Fibroblast of skin of right biceps (primary cell): Measurements from ENCODE around the gene STPG4.
"Not testable (repeated sequence)": the region's sequence is repeated elsewhere in the genome, so short reads cannot be mapped to it uniquely, and the experiment has no call there.

ENCODE experiments used
- DNase-seq: peaks from one replicate; pipeline ENCODE4 v3.0.0-alpha.2; 2013

The STPG4 gene, protein sequence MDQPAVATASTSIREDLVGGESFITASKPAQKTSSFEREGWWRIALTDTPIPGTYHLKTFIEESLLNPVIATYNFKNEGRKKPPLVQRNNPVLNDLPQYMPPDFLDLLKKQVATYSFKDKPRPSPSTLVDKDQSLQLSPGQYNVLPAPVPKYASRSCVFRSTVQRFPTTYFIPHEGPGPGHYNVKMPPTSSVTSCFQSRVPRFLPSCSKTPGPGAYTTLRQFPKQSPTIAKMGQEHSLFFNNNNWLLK

DNA sequence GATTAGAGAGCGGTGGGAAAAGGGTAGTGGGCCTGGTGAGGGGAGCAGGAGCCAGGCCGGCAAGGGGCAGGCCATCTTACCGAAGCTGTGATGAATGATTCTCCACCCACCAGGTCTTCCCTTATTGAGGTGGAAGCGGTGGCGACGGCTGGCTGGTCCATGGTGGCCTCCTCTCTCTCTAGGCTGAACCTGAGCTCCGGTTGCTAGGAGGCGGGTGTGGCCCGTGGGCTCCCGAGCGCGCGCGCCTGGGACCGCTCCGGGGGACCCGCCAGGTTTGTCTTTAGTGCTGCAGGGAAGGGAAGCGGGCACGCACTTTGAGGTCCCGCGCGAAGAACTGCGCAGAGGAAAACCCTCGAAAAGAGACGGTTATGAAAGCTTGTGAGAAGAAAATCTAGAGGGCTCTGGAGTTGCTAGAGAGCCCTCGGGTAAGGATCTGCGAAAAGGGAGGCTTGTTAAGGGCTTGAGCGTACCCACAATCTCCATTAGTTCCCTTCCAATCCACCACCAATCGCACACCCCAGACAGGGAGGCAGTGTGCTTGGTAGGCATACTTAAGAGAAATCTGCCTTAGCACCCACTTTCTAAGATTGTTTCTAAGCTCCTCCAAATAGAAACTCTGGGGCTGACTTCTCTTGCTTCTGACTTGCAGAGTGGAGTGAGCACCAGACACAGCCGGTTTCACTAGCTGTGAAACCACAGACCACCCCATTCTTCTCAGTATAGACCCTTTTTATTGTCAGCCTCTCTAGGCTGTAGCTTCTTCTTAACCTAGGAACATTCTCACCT, at the start of gene STPG4:
STPG4 (minus strand) TSS at position 218 of the 786 bp plus-strand sequence; CDS start at position 161, 57 bp downstream.
- no peak for DNase-seq

DNA sequence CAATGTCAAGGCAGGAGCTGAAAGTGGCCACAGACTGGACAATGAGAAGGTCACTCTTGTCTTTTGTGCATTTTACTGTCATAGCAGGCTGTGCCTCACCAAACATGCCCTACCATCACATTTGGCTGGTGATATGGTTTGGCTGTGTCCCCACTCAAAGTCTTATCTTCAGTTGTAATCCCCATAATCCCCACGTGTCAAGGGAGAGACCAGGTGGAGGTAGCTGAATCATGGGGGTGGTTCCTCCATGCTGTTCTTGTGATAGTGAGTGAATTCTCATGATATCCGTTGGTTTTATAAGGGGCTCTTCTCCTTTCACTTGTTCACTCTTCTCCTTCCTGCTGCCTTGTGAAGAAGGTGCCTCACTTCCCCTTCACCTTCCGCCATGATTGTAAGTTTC, 49.6 kb upstream of the STPG4 start:
- DNase-seq = no peak

DNA sequence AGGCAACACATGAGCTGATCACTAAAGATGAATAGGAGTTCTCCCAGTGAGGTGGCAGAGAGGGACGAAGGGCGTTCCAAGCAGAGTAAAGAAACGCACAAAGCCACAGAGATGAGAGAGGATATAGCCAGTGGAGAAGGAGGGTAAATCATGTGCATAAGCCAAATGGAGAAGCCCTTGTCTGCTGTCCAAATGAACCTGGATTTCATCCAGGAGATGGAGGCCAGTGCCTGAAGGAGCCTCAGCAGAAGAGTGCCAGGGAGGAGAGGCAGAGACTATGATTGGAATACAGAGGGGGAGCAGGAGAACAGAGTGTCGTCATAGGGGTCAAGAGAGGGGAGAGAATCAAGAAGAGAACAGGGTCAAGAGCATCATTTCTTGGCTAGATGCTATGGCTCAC, 48.9 kb upstream of the STPG4 start:
- DNase-seq = no peak

DNA sequence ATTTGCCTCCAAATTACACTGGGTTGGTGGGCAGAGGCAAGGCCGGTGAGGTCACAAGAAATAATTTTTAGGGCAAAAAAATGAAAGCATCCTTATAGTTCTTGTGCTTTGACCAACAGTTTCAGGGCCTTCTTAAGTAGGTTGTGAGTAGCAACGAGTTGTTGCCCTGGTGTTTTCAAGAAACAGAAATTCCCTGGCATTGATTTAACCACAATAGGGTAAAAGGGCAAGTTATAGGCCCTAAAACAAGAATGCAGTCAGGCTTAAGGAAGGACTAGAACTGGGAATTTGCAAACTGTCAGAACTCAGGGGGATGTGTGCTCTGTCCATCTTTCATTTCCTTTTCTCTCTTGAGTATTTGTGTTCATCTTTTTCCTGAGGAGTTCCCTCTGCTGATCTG, 46.1 kb upstream of the STPG4 start:
- no peak for DNase-seq

DNA sequence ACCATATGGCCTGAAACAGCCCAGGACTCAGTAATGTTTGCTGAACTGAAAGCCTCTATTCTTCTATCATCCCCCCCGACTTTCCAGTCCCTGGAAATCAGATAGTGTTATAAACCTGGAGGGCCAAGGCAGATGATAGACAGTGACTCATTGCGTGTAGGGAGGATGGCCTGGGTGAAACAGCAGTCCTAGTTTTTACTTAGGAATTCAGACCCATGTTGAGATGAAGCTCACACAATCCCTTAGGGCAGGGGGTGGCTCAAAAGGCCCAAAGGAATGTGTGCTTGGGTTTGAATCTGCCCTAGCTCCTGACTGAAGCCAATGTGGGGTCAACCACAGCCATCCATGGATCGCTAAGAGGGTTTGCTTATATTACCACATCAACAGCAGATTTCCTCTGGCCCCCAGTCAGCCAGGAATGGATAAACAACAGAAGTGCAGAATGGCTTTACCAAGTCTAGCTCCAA, 43.9 kb upstream of the STPG4 start:
- peak; percentile 99 for DNase-seq

DNA sequence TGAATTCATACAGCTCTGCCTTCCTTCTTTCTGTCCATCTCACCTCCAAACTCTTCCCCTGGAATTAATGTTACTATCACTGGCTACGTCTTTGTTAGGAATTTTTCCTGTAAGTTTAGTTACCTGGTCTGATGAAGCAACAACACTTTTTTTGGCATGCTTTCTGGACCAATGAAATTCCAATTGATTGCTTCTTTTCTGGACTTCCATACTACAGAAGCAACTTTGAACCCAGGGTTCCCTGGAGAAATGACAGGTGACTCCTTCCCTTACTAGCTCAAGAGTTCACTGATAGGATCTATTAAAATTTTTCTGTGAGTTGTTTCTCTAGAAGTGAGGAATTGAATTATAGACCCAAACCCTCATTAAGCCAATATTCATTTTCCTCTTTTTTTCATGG, 41.4 kb upstream of the STPG4 start:
- DNase-seq = no peak

DNA sequence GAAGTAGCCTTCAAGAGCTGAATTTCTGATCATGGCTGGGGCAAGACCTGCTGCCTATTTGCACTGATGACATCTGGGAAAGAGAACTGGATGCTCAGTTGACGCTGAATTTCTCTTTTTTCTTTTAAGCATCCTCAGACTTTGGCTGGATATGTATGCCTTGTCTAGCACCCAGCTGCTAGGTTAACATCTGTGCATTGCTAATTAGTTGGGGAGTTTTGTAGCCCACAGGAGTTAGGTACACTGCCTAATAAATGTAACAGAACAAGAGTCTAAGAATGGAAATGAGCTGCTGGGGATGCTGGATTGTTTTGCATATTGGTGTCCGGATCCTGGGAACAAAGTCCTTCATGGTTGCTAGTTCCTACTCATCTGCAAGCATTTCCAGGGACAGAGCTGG, 40.9 kb upstream of the STPG4 start:
- DNase-seq = no peak

DNA sequence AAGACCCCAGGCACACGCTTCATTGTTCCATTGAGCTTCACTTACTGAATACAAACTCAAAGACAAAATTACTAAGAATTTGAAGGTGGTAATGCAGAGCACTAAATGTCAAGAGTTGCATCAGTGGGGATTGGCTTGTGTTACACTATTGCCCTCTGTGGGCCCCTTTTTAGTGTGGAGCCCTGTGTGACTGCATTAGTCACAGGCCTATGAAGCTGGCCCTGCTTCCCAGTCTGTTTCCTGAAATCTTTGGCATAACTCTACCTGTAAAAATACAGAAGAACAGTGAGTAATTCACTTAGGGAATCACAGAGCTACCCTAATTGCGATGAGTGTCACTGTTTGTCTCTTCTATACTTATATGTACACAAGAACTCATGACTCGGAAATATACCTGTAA, 40.0 kb upstream of the STPG4 start:
- DNase-seq = peak; percentile 72

DNA sequence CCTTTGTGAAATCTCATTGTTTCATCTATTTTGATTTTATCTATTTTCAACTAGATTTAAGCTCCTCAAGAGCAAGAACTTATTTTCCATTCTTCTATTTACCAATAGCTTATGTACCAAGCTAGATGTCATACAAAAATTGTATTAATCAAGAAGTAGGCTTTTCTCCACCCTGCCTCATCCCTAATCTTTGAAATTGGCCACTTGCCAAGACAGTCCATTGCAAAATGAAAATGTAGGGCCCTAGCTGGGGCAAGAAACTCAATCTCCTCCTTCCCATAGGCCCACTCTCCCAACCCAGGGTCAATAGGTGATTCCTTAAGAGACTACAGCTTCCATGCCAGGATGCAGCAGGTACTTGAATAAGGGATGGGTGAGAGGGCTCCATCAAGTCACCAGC, 39.3 kb upstream of the STPG4 start:
- no peak for DNase-seq

DNA sequence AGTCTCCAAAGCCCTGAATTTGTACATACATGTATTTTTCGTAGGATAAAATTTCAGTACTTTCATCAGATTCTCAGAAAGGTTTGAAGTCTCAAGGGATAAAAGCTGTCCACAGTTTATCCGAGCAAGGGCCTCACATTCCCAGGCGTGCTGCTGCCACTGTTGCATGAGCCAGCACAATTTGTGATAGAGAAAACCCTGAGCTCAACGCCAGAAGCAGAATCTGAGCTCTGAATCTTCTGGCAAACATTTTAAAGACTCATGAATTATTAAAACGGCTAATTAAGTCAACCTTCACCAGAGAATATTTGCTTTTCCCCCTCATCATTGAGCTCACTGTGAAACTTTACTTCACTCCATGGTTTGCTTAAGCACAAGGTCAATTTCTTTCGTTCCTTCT, 38.5 kb upstream of the STPG4 start:
- no peak for DNase-seq

DNA sequence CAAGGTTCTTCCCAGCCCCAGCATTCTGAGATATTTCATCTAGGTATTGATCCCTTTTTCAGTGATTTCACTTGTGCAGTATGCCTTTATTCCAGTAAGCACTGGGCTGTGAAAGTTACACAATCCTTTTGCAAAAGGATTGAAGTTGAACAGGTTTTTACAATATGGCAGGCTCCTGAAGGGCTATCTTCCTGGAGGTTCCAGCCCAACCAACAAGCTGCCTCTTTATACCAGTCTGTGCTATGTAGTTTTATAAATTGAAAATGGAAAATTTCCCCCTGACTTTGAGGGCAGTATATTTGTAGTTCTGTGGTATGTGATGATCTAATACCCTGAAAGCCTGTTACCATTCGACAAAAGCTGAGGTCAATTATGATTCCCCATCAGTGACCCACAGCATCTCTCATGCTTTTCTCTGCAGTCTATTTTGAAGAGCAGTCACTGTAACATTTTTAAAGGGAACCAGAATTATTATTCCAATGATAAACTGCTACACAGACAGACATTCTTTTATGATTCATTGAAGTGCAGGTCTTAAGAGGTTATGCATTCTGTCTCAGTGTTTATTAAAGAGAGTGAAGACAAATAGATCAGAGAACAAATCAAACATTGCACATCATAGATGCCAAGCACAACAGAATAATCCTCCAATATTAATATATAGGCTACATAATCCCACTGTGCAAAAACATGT, 35.2 kb upstream of the STPG4 start:
- DNase-seq = peak; percentile 87

DNA sequence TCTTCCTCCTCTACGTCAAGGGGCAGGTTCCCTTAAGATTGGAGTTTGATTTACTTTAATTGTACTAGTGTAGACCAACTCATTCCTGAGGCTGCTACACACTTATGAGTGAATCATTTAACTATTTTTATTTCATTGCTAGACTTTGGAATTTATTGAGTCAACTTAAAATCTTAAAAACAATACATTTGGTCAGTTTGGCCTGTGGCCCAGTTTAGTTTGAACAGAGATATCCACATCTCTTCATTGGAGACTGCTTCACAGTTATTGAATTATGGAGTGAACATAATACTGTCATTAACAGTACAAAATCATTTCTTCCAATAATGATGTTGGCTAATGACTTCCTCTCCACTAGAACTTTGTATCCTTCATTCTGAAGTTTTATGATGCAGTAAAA, 34.5 kb upstream of the STPG4 start:
- peak; percentile 97 for DNase-seq

DNA sequence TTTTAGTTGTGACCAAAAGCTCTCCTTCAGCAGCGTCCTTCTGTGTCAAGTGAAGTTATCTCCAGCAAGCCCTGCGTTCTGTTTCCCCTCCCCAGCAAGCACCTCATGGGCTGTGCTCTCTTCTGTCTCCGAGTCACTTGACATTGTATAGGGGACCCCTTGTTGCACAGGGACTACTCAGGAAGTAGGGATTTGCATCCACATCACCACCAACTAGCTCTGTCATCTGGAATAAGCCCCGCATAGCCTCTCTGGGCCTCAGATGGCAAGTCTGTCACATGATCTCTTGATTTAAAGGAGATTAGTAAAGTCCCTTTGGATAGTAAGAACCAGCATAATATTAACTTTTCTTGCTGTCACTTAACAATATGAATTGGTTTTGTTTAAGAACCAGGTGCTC, 32.0 kb upstream of the STPG4 start:
- no peak for DNase-seq

DNA sequence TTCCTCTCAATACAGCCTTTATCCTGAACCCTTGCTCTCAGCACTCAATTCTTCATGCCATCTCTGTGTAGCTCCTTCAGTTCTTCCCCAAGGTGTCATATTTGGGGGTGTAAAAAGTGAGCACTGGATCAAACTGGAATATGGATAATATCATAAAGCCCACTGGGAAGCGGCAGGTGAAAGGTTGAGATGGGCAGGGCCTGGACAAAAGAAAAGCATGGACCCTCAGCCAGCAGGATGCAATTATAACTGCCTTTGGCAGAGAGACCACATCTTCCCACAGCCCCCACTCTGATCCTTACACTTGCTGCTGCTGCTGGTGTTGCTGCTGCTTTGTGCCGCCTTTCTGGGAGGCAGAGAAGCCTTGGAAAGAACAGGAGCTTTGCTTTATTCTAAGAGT, 31.2 kb upstream of the STPG4 start:
- no peak for DNase-seq

DNA sequence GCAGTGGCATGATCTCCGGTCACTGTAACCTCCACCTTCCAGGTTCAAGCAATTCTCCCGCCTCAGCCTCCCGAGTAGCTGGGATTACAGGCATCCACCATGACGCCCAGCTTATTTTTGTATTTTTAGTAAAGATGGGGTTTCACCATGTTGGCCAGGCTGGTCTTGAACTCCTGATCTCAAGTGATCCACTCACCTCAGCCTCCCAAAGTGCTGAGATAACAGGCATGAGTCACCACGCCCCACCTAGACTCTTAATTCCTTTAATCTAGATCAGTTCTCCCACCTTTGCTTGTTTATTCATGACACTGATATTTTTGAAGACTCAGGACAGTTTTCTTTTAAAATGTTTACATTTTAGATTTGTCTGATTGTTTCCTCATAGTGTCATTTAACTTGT, 30.0 kb upstream of the STPG4 start:
- DNase-seq = not testable (repeated sequence)

DNA sequence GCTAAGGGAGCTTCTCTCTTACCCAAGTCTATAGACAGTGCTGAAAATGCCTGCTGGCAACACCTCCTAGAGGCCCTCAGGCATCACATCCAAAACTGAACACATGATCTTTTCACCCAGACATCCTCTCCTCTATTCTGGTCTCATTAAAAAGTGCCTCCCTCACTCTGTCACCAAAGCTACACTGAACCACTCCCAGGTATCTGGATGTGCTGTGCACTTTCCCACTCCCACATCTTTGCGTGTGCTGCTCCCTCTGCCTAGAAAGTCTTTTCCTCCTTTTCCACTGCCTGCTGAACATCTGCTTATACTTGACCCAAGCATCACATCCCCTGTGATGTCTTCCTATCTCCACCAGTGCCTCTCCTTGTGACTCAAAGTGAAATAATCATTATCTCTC, 26.1 kb upstream of the STPG4 start:
- DNase-seq = no peak

DNA sequence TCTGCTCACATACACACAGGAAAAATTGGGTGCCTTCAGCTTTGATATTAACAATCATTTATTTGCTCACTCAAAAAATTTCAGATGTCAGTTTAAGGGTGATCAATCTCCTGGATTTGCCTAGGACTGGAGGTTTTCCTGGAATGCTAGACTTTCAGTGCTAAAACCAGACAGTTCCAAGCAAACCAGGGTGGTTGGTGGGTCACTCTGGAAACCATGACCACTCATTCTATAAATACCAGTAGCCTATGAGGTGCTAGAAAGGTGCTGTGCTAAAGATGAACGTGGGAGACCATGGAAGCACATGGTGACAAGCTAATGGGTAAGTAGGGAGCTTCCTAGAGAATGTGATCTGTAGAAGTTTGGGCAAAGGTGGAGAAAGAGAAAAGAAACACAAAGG, 25.4 kb upstream of the STPG4 start:
- peak; percentile 32 for DNase-seq

DNA sequence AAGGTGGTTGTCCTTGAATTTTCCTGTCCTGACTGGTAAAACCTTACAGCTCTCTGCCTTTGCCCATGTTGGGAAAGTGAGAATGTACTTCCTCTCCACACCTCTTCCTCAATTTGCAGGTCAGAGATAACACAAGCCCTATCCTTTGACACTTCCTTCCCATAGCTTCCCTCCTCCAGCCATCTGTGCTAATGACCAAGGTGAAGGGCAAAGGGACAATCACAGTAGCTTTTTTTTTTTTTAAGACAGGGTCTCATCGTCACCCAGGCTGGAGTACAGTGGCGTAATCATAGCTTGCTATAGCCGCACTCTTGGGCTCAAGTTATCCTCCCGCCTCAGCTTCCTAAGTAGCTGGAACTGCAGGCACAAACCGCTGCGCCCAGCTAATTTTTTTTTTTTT, 24.3 kb upstream of the STPG4 start:
- no peak for DNase-seq

DNA sequence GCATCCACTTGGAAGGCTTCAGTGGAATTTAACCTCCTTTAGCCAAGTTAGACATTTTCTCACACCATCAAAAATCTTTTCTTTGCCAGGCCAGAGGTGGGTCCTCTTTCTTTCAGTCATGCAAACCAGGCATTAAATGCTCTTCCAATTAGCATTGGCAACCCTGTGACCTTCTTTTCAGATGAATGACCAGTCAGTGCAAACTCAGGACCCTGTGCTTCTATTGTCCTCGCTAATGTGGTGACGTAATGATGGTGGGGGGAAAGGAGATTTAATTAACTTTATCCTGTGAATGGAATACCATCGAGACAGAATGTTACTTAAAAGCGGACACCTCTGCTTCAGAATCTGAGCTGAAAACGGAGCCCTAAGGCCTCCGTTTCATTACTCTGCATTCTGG, 23.2 kb upstream of the STPG4 start:
- DNase-seq = no peak

DNA sequence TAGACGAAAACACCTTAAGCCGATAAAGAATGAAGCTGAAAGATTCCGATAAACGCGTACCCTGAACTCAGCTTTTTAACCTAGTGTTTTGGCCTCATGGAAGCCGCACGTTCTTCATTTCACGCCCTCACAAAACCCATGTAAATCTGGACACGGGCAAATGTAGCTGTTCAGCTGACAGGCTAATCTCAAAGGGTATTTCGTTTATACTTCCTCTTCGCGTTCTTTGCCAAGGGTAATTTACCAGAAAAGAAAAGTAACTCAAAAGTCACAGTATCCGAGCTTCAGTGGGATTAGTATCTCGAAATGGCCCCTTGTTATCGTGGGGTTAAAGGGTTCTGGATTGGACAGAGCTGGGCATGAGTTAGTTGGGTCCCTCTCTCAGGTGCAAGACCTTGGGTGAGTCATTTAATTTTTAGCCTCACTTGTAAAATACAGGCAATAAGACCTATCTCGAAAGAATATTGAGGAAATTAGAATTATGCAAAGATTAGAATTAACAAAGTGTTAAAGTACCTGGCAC, 22.0 kb upstream of the STPG4 start:
- DNase-seq = no peak

DNA sequence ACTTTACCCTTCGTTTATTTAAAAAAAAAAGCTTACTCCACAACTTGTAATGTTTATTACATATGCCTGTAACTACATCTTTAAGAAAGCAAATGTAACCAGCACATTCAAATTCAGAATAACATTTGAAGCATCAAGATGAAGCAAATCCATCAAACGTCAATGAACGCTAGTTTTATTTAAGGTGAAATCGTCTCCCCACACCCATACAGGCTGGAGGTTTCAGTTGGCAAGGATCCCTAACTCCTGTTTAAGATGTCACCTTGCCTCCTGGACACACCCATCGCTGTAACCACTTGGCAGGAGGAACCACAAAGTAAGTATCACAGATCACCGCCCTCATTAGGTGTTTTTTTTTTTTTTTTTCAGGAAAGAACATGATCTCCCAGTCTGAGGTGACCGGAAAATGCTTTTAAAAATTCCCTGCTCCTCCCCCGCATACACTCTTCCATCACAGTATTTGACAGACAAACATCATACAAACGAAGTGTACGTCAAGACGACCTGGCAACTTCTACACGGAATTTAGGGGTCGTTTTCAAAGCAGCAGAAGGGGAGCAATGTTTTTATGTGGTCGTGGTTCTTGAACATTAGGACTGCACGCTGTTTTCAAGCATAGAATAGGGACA, 19.7 kb upstream of the STPG4 start:
- DNase-seq = peak; percentile 51

DNA sequence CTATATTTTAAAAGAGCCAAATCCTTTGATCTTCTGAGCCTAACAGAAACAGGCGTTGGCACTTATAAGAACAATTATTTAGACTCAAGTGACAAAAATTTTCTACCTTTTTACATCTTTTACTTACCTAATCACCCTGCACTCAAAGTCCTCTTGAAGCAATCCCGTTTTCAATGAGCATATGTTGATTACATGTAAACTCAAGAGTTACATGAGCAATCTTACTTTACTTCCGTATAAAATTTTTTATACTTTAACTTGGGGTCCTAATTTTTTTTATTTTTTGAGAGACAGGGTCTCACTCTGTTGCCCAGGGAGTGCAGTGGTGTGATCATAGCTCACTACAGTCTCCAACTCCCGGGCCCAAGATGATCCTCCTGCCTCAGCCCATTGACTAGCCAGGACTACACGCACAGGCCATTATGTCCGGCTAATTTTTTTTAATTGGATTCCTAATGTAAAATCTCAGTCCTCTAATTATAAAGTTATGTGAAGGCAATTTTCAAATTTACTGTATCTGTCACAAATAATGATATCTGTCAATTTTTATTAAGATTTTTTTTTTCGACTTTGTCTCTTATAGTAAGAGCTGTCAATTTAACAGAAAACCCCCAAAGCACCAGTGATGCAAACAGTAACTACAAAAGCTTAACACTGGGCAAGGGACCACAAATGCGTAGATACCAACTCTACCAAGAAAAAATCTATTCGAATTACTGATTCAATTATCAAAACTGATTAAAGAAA, 19.1 kb upstream of the STPG4 start:
- DNase-seq = no peak
